ENCODE results near the gene KRTAP10-12.
A peak's percentile ranks its signal among the peaks of the same experiment; 100 is the strongest.
"Not testable (repeated sequence)": the region's sequence is repeated elsewhere in the genome, so short reads cannot be mapped to it uniquely, and the experiment has no call there.

The KRTAP10-12 gene

DNA sequence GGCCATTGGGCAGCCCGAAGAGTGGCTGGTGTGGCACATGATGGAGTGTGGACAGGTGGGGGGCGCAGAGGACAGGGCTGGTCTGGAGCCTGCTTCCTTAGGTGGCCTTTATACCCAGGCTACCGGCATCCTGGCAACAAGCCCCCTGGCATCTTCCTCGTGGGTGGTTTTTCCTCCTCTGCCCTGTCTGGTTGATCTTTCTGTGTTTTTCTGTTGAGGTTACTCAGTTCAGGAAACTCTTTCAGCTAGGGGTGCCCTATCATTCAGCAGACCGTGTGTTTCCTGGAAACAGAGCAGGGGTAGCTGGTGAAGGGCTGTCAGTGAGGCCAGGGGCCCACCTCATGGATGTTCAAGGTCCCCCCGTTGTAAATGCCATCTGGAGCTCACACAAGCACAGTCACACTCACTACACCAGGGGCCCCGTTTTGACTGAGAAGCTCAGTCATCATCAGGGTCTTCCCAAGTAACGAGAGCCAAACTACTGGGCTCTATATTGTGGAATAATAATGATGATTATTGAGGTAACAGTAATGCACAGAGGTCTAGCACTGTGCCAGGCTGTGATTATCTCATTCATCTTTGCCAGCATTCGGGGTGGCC is 42.3 kb upstream of the KRTAP10-12 start, which contains the start of gene KRTAP12-4:
TSS of gene KRTAP12-4 (minus strand) at position 84 of the 600 bp plus-strand sequence. CDS start at position 39, 45 bp downstream.
- Histone ChIP-seq H3K27ac (ENCODE audit: low read depth in 2 of 2, low read length in 2 of 2) (no peak within 1 kb of the TSS), H3K9me3 (ENCODE audit: control insufficient read depth in 2 of 2, low read length in 2 of 2) (no peaks in the 10 kb centered on the region), H3K9ac (ENCODE audit: low read depth in 1 of 2, low read length in 2 of 2) (no peak within 1 kb of the TSS), H3K4me1 (ENCODE audit: control insufficient read depth in 2 of 2, insufficient read depth in 2 of 2, low read length in 2 of 2) (no peaks in the 10 kb centered on the region), H3K27me3 (ENCODE audit: control insufficient read depth in 2 of 2, insufficient read depth in 2 of 2, low read length in 2 of 2) (no peaks in the 10 kb centered on the region), H3K4me3 (ENCODE audit: low read length in 2 of 2) (no peak within 1 kb of the TSS), H3K36me3 (ENCODE audit: control insufficient read depth in 2 of 2, insufficient read depth in 2 of 2, low read length in 2 of 2) (no peaks in the 10 kb centered on the region)

DNA sequence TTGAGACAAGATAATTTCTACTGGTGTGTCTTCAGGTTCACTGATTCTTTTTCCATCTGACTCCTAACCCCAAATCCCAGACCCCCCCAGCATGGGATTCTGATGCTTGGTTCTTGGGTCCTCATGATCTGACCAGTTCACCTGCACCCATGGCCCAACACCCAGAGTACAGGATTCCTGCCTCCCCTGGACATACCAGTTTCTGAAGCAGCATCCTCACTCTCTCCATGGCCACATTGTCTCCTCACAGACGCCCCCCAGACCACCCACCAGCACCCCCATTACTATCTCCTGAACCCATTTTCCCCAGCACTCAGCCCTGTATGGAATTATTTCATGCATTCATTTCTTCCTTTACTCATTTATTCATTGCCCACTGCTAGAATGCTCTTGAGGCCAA is 40.1 kb upstream of the KRTAP10-12 start:
- Histone ChIP-seq H3K9ac (ENCODE audit: low read depth in 1 of 2, low read length in 2 of 2) (no peak overlapping the region), H3K27me3 (ENCODE audit: control insufficient read depth in 2 of 2, insufficient read depth in 2 of 2, low read length in 2 of 2) (peaks cover 0 to 3% of the 10 kb centered on the region in 2 donors), H3K36me3 (ENCODE audit: control insufficient read depth in 2 of 2, insufficient read depth in 2 of 2, low read length in 2 of 2) (no peaks in the 10 kb centered on the region), H3K9me3 (ENCODE audit: control insufficient read depth in 2 of 2, low read length in 2 of 2) (no peaks in the 10 kb centered on the region), H3K4me1 (ENCODE audit: control insufficient read depth in 2 of 2, insufficient read depth in 2 of 2, low read length in 2 of 2) (no peaks in the 10 kb centered on the region), H3K4me3 (ENCODE audit: low read length in 2 of 2) (no peak overlapping the region), H3K27ac (ENCODE audit: low read depth in 2 of 2, low read length in 2 of 2) (peak overlapping the region in 1 of 2 donors; percentile 65)

GRCh38 chr21:44657635-44658540 is 39.1 kb upstream of the KRTAP10-12 start, which contains the start of gene KRTAP12-3:
TSS of gene KRTAP12-3 (plus strand) at chr21:44657932. CDS start at chr21:44657980, 48 bp downstream.
- peaks cover 0 to 3% of the 10 kb centered on the region in 2 donors for H3K27me3 ChIP-seq (ENCODE audit: control insufficient read depth in 2 of 2, insufficient read depth in 2 of 2, low read length in 2 of 2)
- no peaks in the 10 kb centered on the region for H3K4me1 ChIP-seq (ENCODE audit: control insufficient read depth in 2 of 2, insufficient read depth in 2 of 2, low read length in 2 of 2)
- peak within 1 kb of the TSS in 1 of 2 donors; percentile 20 for H3K4me3 ChIP-seq (ENCODE audit: low read length in 2 of 2)
- no peaks in the 10 kb centered on the region for H3K9me3 ChIP-seq (ENCODE audit: control insufficient read depth in 2 of 2, low read length in 2 of 2)
- H3K9ac ChIP-seq (ENCODE audit: low read depth in 1 of 2, low read length in 2 of 2), result no peak within 1 kb of the TSS
- peak within 1 kb of the TSS; percentile 37 to 65 for H3K27ac ChIP-seq (ENCODE audit: low read depth in 2 of 2, low read length in 2 of 2)
- no peaks in the 10 kb centered on the region for H3K36me3 ChIP-seq (ENCODE audit: control insufficient read depth in 2 of 2, insufficient read depth in 2 of 2, low read length in 2 of 2)

GRCh38 chr21:44658541-44658910 is 38.4 kb upstream of the KRTAP10-12 start:
- H3K4me3 ChIP-seq (ENCODE audit: low read length in 2 of 2), result no peak overlapping the region
- no peak overlapping the region for H3K27ac ChIP-seq (ENCODE audit: low read depth in 2 of 2, low read length in 2 of 2)
- no peaks in the 10 kb centered on the region for H3K9me3 ChIP-seq (ENCODE audit: control insufficient read depth in 2 of 2, low read length in 2 of 2)
- no peaks in the 10 kb centered on the region for H3K36me3 ChIP-seq (ENCODE audit: control insufficient read depth in 2 of 2, insufficient read depth in 2 of 2, low read length in 2 of 2)
- H3K27me3 ChIP-seq (ENCODE audit: control insufficient read depth in 2 of 2, insufficient read depth in 2 of 2, low read length in 2 of 2), result peaks cover 0 to 3% of the 10 kb centered on the region in 2 donors
- H3K4me1 ChIP-seq (ENCODE audit: control insufficient read depth in 2 of 2, insufficient read depth in 2 of 2, low read length in 2 of 2), result no peaks in the 10 kb centered on the region
- H3K9ac ChIP-seq (ENCODE audit: low read depth in 1 of 2, low read length in 2 of 2), result no peak overlapping the region

DNA sequence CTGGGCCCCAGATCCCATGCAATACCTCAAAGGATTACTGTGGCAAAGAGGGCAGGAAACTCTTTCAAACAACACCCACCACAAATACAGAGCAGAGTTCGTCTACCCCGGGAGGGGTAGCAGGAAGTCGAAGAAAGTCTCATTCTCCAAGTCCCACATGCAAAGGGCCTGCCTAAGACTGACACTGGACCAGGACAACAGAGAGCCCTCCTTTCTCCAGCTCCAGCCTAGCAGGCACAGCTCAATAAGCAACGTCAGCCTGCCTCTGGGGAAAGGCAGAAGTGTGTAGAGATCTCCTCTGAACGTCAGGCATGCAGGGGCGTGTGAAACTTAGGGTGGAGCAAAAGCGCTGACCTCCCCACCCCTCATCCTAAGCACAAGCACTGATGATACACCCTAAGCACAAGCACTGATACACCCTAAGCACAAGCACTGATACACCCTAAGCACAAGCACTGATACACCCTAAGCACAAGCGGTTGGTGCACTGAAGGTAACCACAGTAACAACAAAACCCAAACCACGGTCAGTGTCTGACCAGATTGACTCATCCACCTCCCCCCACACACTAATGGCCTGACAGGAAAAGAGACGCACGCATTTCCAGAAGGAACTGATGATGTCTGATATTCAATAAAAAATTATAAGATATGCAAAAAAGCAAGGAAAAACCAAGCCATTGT is 37.9 kb upstream of the KRTAP10-12 start:
- Histone ChIP-seq H3K9ac (ENCODE audit: low read depth in 1 of 2, low read length in 2 of 2) (no peak overlapping the region), H3K27me3 (ENCODE audit: control insufficient read depth in 2 of 2, insufficient read depth in 2 of 2, low read length in 2 of 2) (peaks cover 0 to 3% of the 10 kb centered on the region in 2 donors), H3K36me3 (ENCODE audit: control insufficient read depth in 2 of 2, insufficient read depth in 2 of 2, low read length in 2 of 2) (no peaks in the 10 kb centered on the region), H3K27ac (ENCODE audit: low read depth in 2 of 2, low read length in 2 of 2) (no peak overlapping the region), H3K4me1 (ENCODE audit: control insufficient read depth in 2 of 2, insufficient read depth in 2 of 2, low read length in 2 of 2) (no peaks in the 10 kb centered on the region), H3K9me3 (ENCODE audit: control insufficient read depth in 2 of 2, low read length in 2 of 2) (no peaks in the 10 kb centered on the region), H3K4me3 (ENCODE audit: low read length in 2 of 2) (no peak overlapping the region)

GRCh38 chr21:44661567-44661966 is 35.4 kb upstream of the KRTAP10-12 start:
- not testable (repeated sequence) for H3K36me3 ChIP-seq (ENCODE audit: control insufficient read depth in 2 of 2, insufficient read depth in 2 of 2, low read length in 2 of 2); H3K27me3 ChIP-seq (ENCODE audit: control insufficient read depth in 2 of 2, insufficient read depth in 2 of 2, low read length in 2 of 2); H3K9me3 ChIP-seq (ENCODE audit: control insufficient read depth in 2 of 2, low read length in 2 of 2); H3K4me3 ChIP-seq (ENCODE audit: low read length in 2 of 2); H3K9ac ChIP-seq (ENCODE audit: low read depth in 1 of 2, low read length in 2 of 2); H3K4me1 ChIP-seq (ENCODE audit: control insufficient read depth in 2 of 2, insufficient read depth in 2 of 2, low read length in 2 of 2); H3K27ac ChIP-seq (ENCODE audit: low read depth in 2 of 2, low read length in 2 of 2)

GRCh38 chr21:44664691-44665090 is 32.3 kb upstream of the KRTAP10-12 start:
- Histone ChIP-seq H3K36me3 (ENCODE audit: control insufficient read depth in 2 of 2, insufficient read depth in 2 of 2, low read length in 2 of 2) (no peaks in the 10 kb centered on the region), H3K27ac (ENCODE audit: low read depth in 2 of 2, low read length in 2 of 2) (no peak overlapping the region), H3K9ac (ENCODE audit: low read depth in 1 of 2, low read length in 2 of 2) (no peak overlapping the region), H3K27me3 (ENCODE audit: control insufficient read depth in 2 of 2, insufficient read depth in 2 of 2, low read length in 2 of 2) (peaks cover 0 to 9% of the 10 kb centered on the region in 2 donors), H3K9me3 (ENCODE audit: control insufficient read depth in 2 of 2, low read length in 2 of 2) (no peaks in the 10 kb centered on the region), H3K4me3 (ENCODE audit: low read length in 2 of 2) (no peak overlapping the region), H3K4me1 (ENCODE audit: control insufficient read depth in 2 of 2, insufficient read depth in 2 of 2, low read length in 2 of 2) (no peaks in the 10 kb centered on the region)

DNA sequence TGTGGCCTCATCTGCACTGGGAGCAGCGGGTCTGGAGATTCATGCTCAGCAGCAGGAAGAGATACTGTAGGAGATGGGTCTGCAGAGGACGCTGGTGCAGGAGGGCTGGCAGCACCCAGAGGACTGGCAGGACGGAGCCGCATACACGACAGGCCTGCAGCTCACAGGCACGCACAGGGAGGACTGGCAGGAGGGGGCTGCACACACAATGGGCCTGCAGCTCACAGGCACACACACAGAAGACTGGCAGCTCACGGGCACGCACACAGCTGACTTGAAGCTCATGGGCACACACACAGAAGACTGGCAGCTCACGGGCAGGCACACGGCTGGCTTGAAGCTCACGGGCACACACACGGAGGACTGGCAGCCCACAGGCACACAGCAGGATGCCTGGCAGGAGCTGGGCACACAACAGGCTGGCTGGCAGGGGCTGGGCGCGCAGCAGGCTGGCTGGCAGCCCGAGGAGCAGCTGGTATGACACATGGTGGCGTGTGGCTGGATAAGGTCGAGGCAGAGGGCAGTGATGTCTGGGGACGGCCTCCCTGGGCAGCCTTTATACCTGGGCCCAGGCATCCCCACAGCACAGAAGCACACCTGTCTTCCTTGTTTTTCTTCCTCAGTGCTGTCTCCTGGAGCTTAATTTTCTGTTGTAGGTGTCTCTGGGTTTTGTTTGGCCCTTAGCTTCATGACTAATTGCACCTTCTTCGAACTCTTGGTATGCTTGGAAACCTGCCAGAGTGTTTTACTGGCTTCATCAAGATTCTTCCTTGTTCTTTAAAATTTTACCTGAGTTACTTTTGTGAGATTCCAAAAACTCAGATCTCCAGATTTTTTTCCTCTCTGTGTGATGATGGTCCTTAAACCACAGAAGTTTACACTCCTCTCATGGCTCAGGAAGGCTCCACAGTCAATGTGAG is 30.3 kb upstream of the KRTAP10-12 start, which contains the start of gene KRTAP12-2:
TSS of gene KRTAP12-2 (minus strand) at position 527 of the 920 bp plus-strand sequence. CDS start at position 486, 41 bp downstream.
- Histone ChIP-seq H3K27me3 (ENCODE audit: control insufficient read depth in 2 of 2, insufficient read depth in 2 of 2, low read length in 2 of 2) (peaks cover 0 to 7% of the 10 kb centered on the region in 2 donors), H3K36me3 (ENCODE audit: control insufficient read depth in 2 of 2, insufficient read depth in 2 of 2, low read length in 2 of 2) (no peaks in the 10 kb centered on the region)

DNA sequence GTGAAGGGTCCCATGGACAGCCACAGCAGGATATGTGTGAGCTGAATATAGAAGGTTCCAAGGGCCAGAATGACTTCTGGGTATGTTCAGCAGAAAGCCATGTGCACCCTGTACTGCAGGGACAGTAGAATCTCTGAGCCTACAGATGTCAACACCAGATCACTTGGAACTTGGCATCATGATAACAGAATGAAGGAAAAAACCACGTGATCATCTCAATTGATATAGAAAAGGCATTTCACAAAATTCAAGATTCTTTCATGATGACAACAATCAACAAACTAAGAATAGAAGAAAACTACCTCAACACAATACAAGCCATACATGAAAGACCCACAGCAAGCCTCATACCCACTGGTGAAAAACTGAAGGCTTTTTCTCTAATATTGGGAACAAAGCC is 29.4 kb upstream of the KRTAP10-12 start:
- Histone ChIP-seq H3K4me1 (ENCODE audit: control insufficient read depth in 2 of 2, insufficient read depth in 2 of 2, low read length in 2 of 2) (no peaks in the 10 kb centered on the region), H3K27me3 (ENCODE audit: control insufficient read depth in 2 of 2, insufficient read depth in 2 of 2, low read length in 2 of 2) (peaks cover 0 to 5% of the 10 kb centered on the region in 2 donors), H3K36me3 (ENCODE audit: control insufficient read depth in 2 of 2, insufficient read depth in 2 of 2, low read length in 2 of 2) (no peaks in the 10 kb centered on the region), H3K9ac (ENCODE audit: low read depth in 1 of 2, low read length in 2 of 2) (no peak overlapping the region), H3K4me3 (ENCODE audit: low read length in 2 of 2) (no peak overlapping the region), H3K9me3 (ENCODE audit: control insufficient read depth in 2 of 2, low read length in 2 of 2) (peaks cover 0 to 3% of the 10 kb centered on the region in 2 donors), H3K27ac (ENCODE audit: low read depth in 2 of 2, low read length in 2 of 2) (no peak overlapping the region)

More for the DNA sequence above, 30.3 kb upstream of the KRTAP10-12 start, which contains the start of gene KRTAP12-2:
- peaks cover 0 to 3% of the 10 kb centered on the region in 2 donors for H3K9me3 ChIP-seq (ENCODE audit: control insufficient read depth in 2 of 2, low read length in 2 of 2)
- no peak within 1 kb of the TSS for H3K9ac ChIP-seq (ENCODE audit: low read depth in 1 of 2, low read length in 2 of 2)
- H3K4me3 ChIP-seq (ENCODE audit: low read length in 2 of 2), result no peak within 1 kb of the TSS
- H3K27ac ChIP-seq (ENCODE audit: low read depth in 2 of 2, low read length in 2 of 2), result no peak within 1 kb of the TSS
- H3K4me1 ChIP-seq (ENCODE audit: control insufficient read depth in 2 of 2, insufficient read depth in 2 of 2, low read length in 2 of 2), result no peaks in the 10 kb centered on the region
